Endothelial cell of umbilical vein (primary cell): Measurements from ENCODE around the gene OPRL1. TPM values are rescaled to one million over a fixed set of nuclear protein-coding genes. Genes with fewer than 3 reads are reported as not detected.

Experiments
- BruUV-seq: library from RNA; stranded (reverse); fragments of 400-500 nt; replicated peaks from 2 replicates; lab custom pipeline; 2021; lab: Mats Ljungman, UMichigan
- CTCF ChIA-PET: fragments of 300-600, 350-600 bp; sonication (Branson Sonifier 250); formaldehyde crosslinking; loops from one replicate; lab custom pipeline; 2021; ENCODE audit warnings: antibody characterized with exemption, inconsistent platforms; lab: Charles Lee
- POLR2A ChIA-PET: fragments of 300-600, 350-600 bp; sonication (Branson Sonifier 250); formaldehyde crosslinking; loops from one replicate; lab custom pipeline; 2021; ENCODE audit warnings: antibody characterized with exemption, inconsistent platforms; lab: Charles Lee
- DNase-seq: peaks from one replicate; pipeline ENCODE4 v3.0.0-alpha.2; 2011; ENCODE audit warnings: low read depth, low spot score
- FAIRE-seq: peaks from 2 replicates; lab custom pipeline; 2011; peaks lifted over from hg19 to GRCh38; lab: Jason Lieb, UNC
- H2AFZ ChIP-seq: 2 replicates; pipeline ENCODE4 v1.6.0; 2012; ENCODE audit warnings: low read depth, low read length, control low read depth, inconsistent platforms
- H3K27ac ChIP-seq: 2 replicates; pipeline ENCODE4 v1.5.1; 2011; ENCODE audit warnings: low read depth, mild to moderate bottlenecking, control low read depth, low read length, moderate library complexity; ENCODE audit not compliant: insufficient read depth
- H3K27me3 ChIP-seq, 2 experiments: 2 replicates each; pipeline versions ENCODE4 v1.6.0 to v1.6.1; 2011; ENCODE audit warnings: low read length in 2 of 2, mixed read lengths in 1 of 2; ENCODE audit not compliant: control insufficient read depth in 2 of 2, insufficient read depth in 2 of 2
- H3K36me3 ChIP-seq, 2 experiments: 2 replicates in 1 of 2; 3 replicates in 1 of 2; pipeline ENCODE4 v1.5.1; 2011; ENCODE audit warnings: low read length in 2 of 2, mild to moderate bottlenecking in 1 of 2, moderate library complexity in 1 of 2; ENCODE audit not compliant: control insufficient read depth in 2 of 2, insufficient read depth in 2 of 2; ENCODE audit errors: extremely low read depth in 1 of 2
- H3K4me1 ChIP-seq: 3 replicates; pipeline ENCODE4 v1.5.1; 2011; ENCODE audit warnings: mild to moderate bottlenecking, low read length; ENCODE audit not compliant: control insufficient read depth, insufficient read depth; ENCODE audit errors: extremely low read depth
- H3K4me2 ChIP-seq: 2 replicates; pipeline ENCODE4 v1.6.1; 2011; ENCODE audit warnings: low read length, control low read depth, mixed read lengths; ENCODE audit not compliant: insufficient read depth
- H3K4me3 ChIP-seq, 3 experiments: fragments of 200-600 bp in 1 of 3; sonication (generic), shearing (Covaris generic) in 1 of 3; replicated peaks in 1 of 3; 2 replicates each; pipeline ENCODE4 v1.5.1; 2011 to 2016; ENCODE audit warnings: control low read depth in 3 of 3, low read length in 3 of 3, mild to moderate bottlenecking in 2 of 3, inconsistent platforms in 1 of 3, low read depth in 1 of 3, moderate library complexity in 1 of 3; ENCODE audit not compliant: insufficient read depth in 1 of 3
- H3K79me2 ChIP-seq: 2 replicates; pipeline ENCODE4 v1.6.0; 2012; ENCODE audit warnings: low read length, inconsistent platforms; ENCODE audit not compliant: control insufficient read depth, insufficient read depth
- H3K9ac ChIP-seq: replicated peaks from 2 replicates; pipeline ENCODE3; 2011; ENCODE audit warnings: low read length, control low read depth; ENCODE audit not compliant: insufficient read depth; ENCODE audit errors: extremely low read depth
- H3K9me1 ChIP-seq: replicated peaks from 3 replicates; pipeline ENCODE4 v1.6.0; 2011; ENCODE audit warnings: mild to moderate bottlenecking, low read length; ENCODE audit not compliant: control insufficient read depth, insufficient read depth; ENCODE audit errors: extremely low read depth
- H3K9me3 ChIP-seq: replicated peaks from 2 replicates; pipeline ENCODE4 v1.5.1; 2012; ENCODE audit warnings: low read length, inconsistent platforms; ENCODE audit not compliant: control insufficient read depth, insufficient read depth
- H4K20me1 ChIP-seq: replicated peaks from 2 replicates; pipeline ENCODE3; 2011; ENCODE audit warnings: mild to moderate bottlenecking, low read length; ENCODE audit not compliant: control insufficient read depth, insufficient read depth; ENCODE audit errors: extremely low read depth
- CTCF ChIP-seq, 2 donors: IDR thresholded peaks; 1 replicate in 1 of 2; 2 replicates in 1 of 2; pipeline ENCODE4 v1.5.1; 2011; ENCODE audit warnings: low read length in 2 of 2, mild to moderate bottlenecking in 2 of 2, moderate library complexity in 2 of 2, control low read depth in 1 of 2, inconsistent platforms in 1 of 2, low read depth in 1 of 2; ENCODE audit not compliant: insufficient read depth in 1 of 2; ENCODE audit errors: extremely low read depth in 1 of 2
- EZH2 ChIP-seq: IDR thresholded peaks from 2 replicates; pipeline ENCODE4 v1.6.1; 2012; ENCODE audit warnings: borderline replicate concordance, low read depth, mild to moderate bottlenecking, moderate library complexity, low read length, inconsistent platforms; ENCODE audit not compliant: severe bottlenecking
- FOS ChIP-seq: IDR thresholded peaks from 2 replicates; pipeline ENCODE4 v1.6.1; 2011; ENCODE audit warnings: mild to moderate bottlenecking, low read length, moderate library complexity, borderline replicate concordance; ENCODE audit not compliant: insufficient read depth
- GATA2 ChIP-seq: IDR thresholded peaks from 2 replicates; pipeline ENCODE4 v1.7.0; 2011; ENCODE audit warnings: low read depth, mild to moderate bottlenecking, moderate library complexity, mixed read lengths, low read length; ENCODE audit not compliant: insufficient read length, insufficient read depth
- JUN ChIP-seq: IDR thresholded peaks from 2 replicates; pipeline ENCODE4 v1.6.1; 2011; ENCODE audit warnings: borderline replicate concordance, low read depth; ENCODE audit not compliant: insufficient read length, insufficient read depth
- MAX ChIP-seq: IDR thresholded peaks from 2 replicates; pipeline ENCODE4 v1.6.1; 2011; ENCODE audit not compliant: insufficient read depth, insufficient read length
- MYC ChIP-seq: IDR thresholded peaks from one replicate; pipeline ENCODE4 v1.6.1; 2011; ENCODE audit warnings: mild to moderate bottlenecking, low read depth, low read length
- POLR2A ChIP-seq: IDR thresholded peaks from 2 replicates; pipeline ENCODE4 v1.6.1; 2012; ENCODE audit warnings: low read depth, mild to moderate bottlenecking, control low read depth, low read length
- POLR2AphosphoS5 ChIP-seq: IDR thresholded peaks from 2 replicates; pipeline ENCODE4 v1.6.1; 2012; ENCODE audit warnings: low read depth, mild to moderate bottlenecking, control low read depth, low read length, moderate library complexity; ENCODE audit not compliant: insufficient read depth
- dilution Hi-C: fragments of 300-500 bp; cut with MboI; formaldehyde crosslinking; loops from one replicate; pipeline ENCODE4 v1.15.0; 2019; ENCODE audit warnings: low sequenced_read_pairs; ENCODE audit not compliant: extremely low pct_ligation_motif_present
- intact Hi-C: fragments of 100-400 bp; cut with micrococcal nuclease; formaldehyde crosslinking; loops from one replicate; pipeline ENCODE4 v1.10.0; 2022
- polyA plus RNA-seq, 4 experiments: library from polyadenylated mRNA; depleted of rRNA in 3 of 4; stranded (reverse) in 3 of 4; unstranded in 1 of 4; fragments of >200 nt; gene quantifications; 2 replicates each; pipeline versions ENCODE4 v1.2.1 to v1.2.3, GENCODE V29; 2011 to 2012; ENCODE audit warnings: missing spikeins in 1 of 4
- total RNA-seq: library from RNA; stranded (reverse); gene quantifications from 2 replicates; pipeline ENCODE4 v1.2.3, GENCODE V29; 2021

OPRL1 gene
- total and polyA plus RNA-seq, 2 donors (not counting 3 experiments of a cell fraction or from before 2014, with no cell fraction given) = 1.9 to 2.0 TPM

GRCh38 chr20:64093013-64093503, 13.2 kb downstream of the OPRL1 start:
- no TSS peak for BruUV-seq
- H3K36me3 ChIP-seq = no peaks in the 10 kb centered on the region
- no peaks in the 10 kb centered on the region for H3K4me1 ChIP-seq
- dilution Hi-C loops = no loop called here
- no peaks in the 10 kb centered on the region for H4K20me1 ChIP-seq
- no peaks in the 10 kb centered on the region for H3K9me1 ChIP-seq
- H3K79me2 ChIP-seq = no peaks in the 10 kb centered on the region
- no peak overlapping the region for H3K4me3 ChIP-seq
- no peaks in the 10 kb centered on the region for H3K27me3 ChIP-seq
- TF ChIP-seq JUN (no peak), POLR2A (no peak), GATA2 (no peak), FOS (no peak), POLR2AphosphoS5 (no peak), MYC (no peak), EZH2 (no peak), CTCF (IDR thresholded peaks at IDR 0.05; ENCODE audit: extremely low read depth in 1 of 2, insufficient read depth in 1 of 2, low read depth in 1 of 2, low read length in 2 of 2) (no peak), MAX (no peak)
- H3K9me3 ChIP-seq = no peaks in the 10 kb centered on the region
- no peak overlapping the region for H2AFZ ChIP-seq
- no peak for DNase-seq
- ChIA-PET CTCF (interaction anchor here (2.3 kb wide), 1 partner anchor 9 kb away, joined by 7 read pairs; the partner anchor contains the start of gene LKAAEAR1), POLR2A (no interaction called here)
- H3K9ac ChIP-seq = no peak overlapping the region
- intact Hi-C loops = no loop called here
- no peak for FAIRE-seq
- no peak overlapping the region for H3K4me2 ChIP-seq
- no peak overlapping the region for H3K27ac ChIP-seq
